KMS-11 (cell line): Measurements from ENCODE around the gene RERE.

Experiments
- H2AFZ ChIP-seq: fragments of 200-600 bp; sonication (generic); 2 replicates; pipeline ENCODE4 v1.6.1; 2016; ENCODE audit warnings: antibody characterized with exemption, mixed run types, low read depth
- H3K27ac ChIP-seq: fragments of 200-600 bp; sonication (generic); 2 replicates; pipeline ENCODE4 v1.6.1; 2016; ENCODE audit warnings: mild to moderate bottlenecking, mixed run types
- H3K27me3 ChIP-seq: fragments of 200-600 bp; sonication (generic); 2 replicates; pipeline ENCODE4 v1.6.1; 2017; ENCODE audit warnings: mild to moderate bottlenecking, low read depth, mixed run types, moderate library complexity; ENCODE audit not compliant: insufficient read depth
- H3K36me3 ChIP-seq: fragments of 200-600 bp; sonication (generic); 2 replicates; pipeline ENCODE4 v1.6.1; 2017; ENCODE audit warnings: mild to moderate bottlenecking, mixed run types; ENCODE audit not compliant: insufficient read depth
- H3K4me1 ChIP-seq: fragments of 200-600 bp; sonication (generic); 2 replicates; pipeline ENCODE4 v1.6.1; 2016; ENCODE audit warnings: mild to moderate bottlenecking, low read depth, mixed run types; ENCODE audit not compliant: poor library complexity, severe bottlenecking
- H3K4me2 ChIP-seq: fragments of 200-600 bp; sonication (generic); 2 replicates; pipeline ENCODE4 v1.7.0; 2016; ENCODE audit warnings: mild to moderate bottlenecking, mixed run types
- H3K4me3 ChIP-seq: fragments of 200-600 bp; sonication (generic); IDR thresholded peaks from 2 replicates; pipeline ENCODE4 v1.6.1; 2017; ENCODE audit warnings: low read depth, low read length, mixed read lengths; ENCODE audit not compliant: insufficient read depth
- H3K79me2 ChIP-seq: fragments of 200-600 bp; sonication (generic); 2 replicates; pipeline ENCODE4 v1.6.1; 2016; ENCODE audit warnings: low read depth, mixed run types; ENCODE audit not compliant: insufficient read depth
- H3K9ac ChIP-seq: fragments of 200-600 bp; sonication (generic); 2 replicates; pipeline ENCODE4 v1.6.1; 2016; ENCODE audit warnings: mild to moderate bottlenecking, mixed run types
- H4K20me1 ChIP-seq: fragments of 200-600 bp; sonication (generic); 2 replicates; pipeline ENCODE4 v1.6.1; 2016; ENCODE audit warnings: mild to moderate bottlenecking, mixed run types; ENCODE audit not compliant: insufficient read depth
- CTCF ChIP-seq: fragments of 200-600 bp; sonication (generic); conservative IDR thresholded peaks from 2 replicates; pipeline ENCODE4 v1.6.1; 2017; ENCODE audit warnings: low read depth, mild to moderate bottlenecking, antibody characterized with exemption, low read length, moderate library complexity, mixed read lengths

RERE gene

GRCh38 chr1:8427986-8428385, 389.5 kb downstream of the RERE start:
- peaks cover 51% of the 10 kb centered on the region for H3K27me3 ChIP-seq
- no peak overlapping the region for H3K27ac ChIP-seq
- no peak overlapping the region for H2AFZ ChIP-seq
- peak overlapping the region; percentile 52 for H3K4me2 ChIP-seq
- H3K4me1 ChIP-seq = peaks cover 28% of the 10 kb centered on the region
- no peak for TF ChIP-seq CTCF
- no peak overlapping the region for H3K9ac ChIP-seq
- no peaks in the 10 kb centered on the region for H3K36me3 ChIP-seq
- H3K4me3 ChIP-seq = no peak overlapping the region
- peaks cover 32% of the 10 kb centered on the region for H4K20me1 ChIP-seq
- no peaks in the 10 kb centered on the region for H3K79me2 ChIP-seq

DNA sequence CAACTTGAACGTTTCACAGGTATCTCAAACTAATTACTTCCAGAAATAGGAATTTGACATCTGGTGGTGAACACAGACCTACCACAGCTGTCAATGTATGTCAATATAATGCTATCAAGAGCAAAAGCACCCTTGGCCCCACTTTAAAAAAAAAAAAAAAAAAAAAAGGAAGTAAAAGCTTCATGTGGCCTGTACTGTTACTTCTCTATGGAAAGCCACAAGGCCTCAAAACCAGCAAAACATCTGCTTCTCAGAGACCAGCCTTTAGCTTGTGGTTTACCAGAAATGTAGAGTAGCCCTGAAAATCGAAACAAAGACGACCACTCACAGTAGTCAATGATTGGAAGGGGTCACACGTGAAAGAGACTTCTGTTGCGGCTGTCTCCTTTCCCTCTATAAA, 389.9 kb downstream of the RERE start:
- H3K4me2 ChIP-seq = peak overlapping the region; percentile 52
- H3K36me3 ChIP-seq = no peaks in the 10 kb centered on the region
- H3K27ac ChIP-seq = no peak overlapping the region
- H3K4me1 ChIP-seq = peaks cover 28% of the 10 kb centered on the region
- H3K9ac ChIP-seq = no peak overlapping the region
- peaks cover 53% of the 10 kb centered on the region for H3K27me3 ChIP-seq
- H2AFZ ChIP-seq = no peak overlapping the region
- H4K20me1 ChIP-seq = peaks cover 32% of the 10 kb centered on the region
- H3K4me3 ChIP-seq = no peak overlapping the region
- no peaks in the 10 kb centered on the region for H3K79me2 ChIP-seq
- no peak for TF ChIP-seq CTCF

- Histone ChIP-seq H3K79me2 (no peaks in the 10 kb centered on the region), H3K27ac (no peak overlapping the region), H2AFZ (no peak overlapping the region), H3K36me3 (no peaks in the 10 kb centered on the region), H3K4me1 (peaks cover 28% of the 10 kb centered on the region), H3K27me3 (peaks cover 53% of the 10 kb centered on the region), H4K20me1 (peaks cover 32% of the 10 kb centered on the region), H3K4me3 (no peak overlapping the region), H3K9ac (no peak overlapping the region), H3K4me2 (peak overlapping the region; percentile 52; the same call in 1 of the 2 replicates)
- TF ChIP-seq CTCF = no peak
Observed at GRCh38 chr1:8426996-8427395, 390.4 kb downstream of the RERE start.

DNA sequence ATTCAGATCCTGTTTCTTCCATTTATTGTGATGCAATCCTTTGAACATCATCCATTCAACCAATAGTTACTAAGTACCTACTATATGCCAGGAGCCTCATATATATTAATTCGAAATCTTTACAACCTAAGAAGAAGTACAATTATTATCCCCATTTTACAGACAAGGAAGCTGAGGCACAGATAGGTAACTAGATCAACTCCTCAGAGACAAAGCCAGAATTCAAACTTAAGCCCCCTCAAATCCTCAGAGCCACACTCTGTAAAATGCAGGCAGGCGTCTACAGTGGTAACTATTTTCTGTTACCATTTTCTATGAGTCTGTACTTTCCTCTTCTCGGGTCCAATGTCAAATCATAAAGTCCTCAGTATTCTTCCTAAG, 391.7 kb downstream of the RERE start:
- TF ChIP-seq CTCF = no peak
- H4K20me1 ChIP-seq = peaks cover 32% of the 10 kb centered on the region
- peaks cover 28% of the 10 kb centered on the region for H3K4me1 ChIP-seq
- H3K9ac ChIP-seq = no peak overlapping the region
- H3K4me3 ChIP-seq = no peak overlapping the region
- no peaks in the 10 kb centered on the region for H3K79me2 ChIP-seq
- no peak overlapping the region for H3K27ac ChIP-seq
- H3K27me3 ChIP-seq = peaks cover 52% of the 10 kb centered on the region
- H3K4me2 ChIP-seq = no peak overlapping the region
- no peaks in the 10 kb centered on the region for H3K36me3 ChIP-seq
- no peak overlapping the region for H2AFZ ChIP-seq
